Small intestine (tissue), 4 donors: ENCODE measurements around the gene GABRB2. TPM values are rescaled to one million over a fixed set of nuclear protein-coding genes. Genes with fewer than 3 reads are reported as not detected.

Source experiments
- polyA plus RNA-seq, 4 donors: library from polyadenylated mRNA; stranded (reverse) in 3 of 4; unstranded in 1 of 4; fragments of 200-250 nt in 3 of 4; fragments of 120-200 nt in 1 of 4; gene quantifications; one replicate each; pipeline versions ENCODE4 v1.2.1 to v1.2.3, GENCODE V29; 2013
- donor health status: healthy with polysubstance abuse.
- donor health status: Bipolar disorder and iron deficiency.
- donor health status: healthy.

Gene GABRB2
- polyA plus RNA-seq, 4 donors, result 0.22 to 3.9 (median 0.68) TPM

Other genes with a start within 250 kb of the GABRB2 start
- not detected for gene GABRA6, start 139.0 kb upstream of the GABRB2 start, polyA plus RNA-seq